HFFc6 (cell line): ENCODE data around the gene CLEC4G. TPM values are rescaled to one million over a fixed set of nuclear protein-coding genes. Genes with fewer than 3 reads are reported as not detected.

Experiments
- DNase-seq: peaks from one replicate; pipeline ENCODE4 v3.0.0-alpha.2; 2018
- H3K27ac Mint-ChIP-seq: 2 replicates; pipeline ENCODE4 v1.8.0; 2020; ENCODE audit warnings: mild to moderate bottlenecking, mixed read lengths
- H3K27me3 Mint-ChIP-seq: 2 replicates; pipeline ENCODE4 v1.8.0; 2021; ENCODE audit warnings: mild to moderate bottlenecking, moderate library complexity, mixed read lengths; ENCODE audit not compliant: insufficient read depth
- H3K36me3 Mint-ChIP-seq: 2 replicates; pipeline ENCODE4 v1.8.0; 2021; ENCODE audit warnings: low read depth, mixed read lengths
- H3K4me1 Mint-ChIP-seq: 2 replicates; pipeline ENCODE4 v1.8.0; 2020; ENCODE audit warnings: low read depth, mixed read lengths
- H3K4me3 Mint-ChIP-seq: 2 replicates; pipeline ENCODE4 v1.8.0; 2020; ENCODE audit warnings: mild to moderate bottlenecking, moderate library complexity, mixed read lengths
- H3K9me3 Mint-ChIP-seq: 2 replicates; pipeline ENCODE4 v1.8.0; 2020; ENCODE audit warnings: mild to moderate bottlenecking, mixed read lengths
- total RNA-seq, 6 experiments: library from RNA; stranded (reverse); fragmentation: NEBNext Ultra II Directional; extraction: Animal tissue kit (Norgen Biotek cat#: 25700); gene quantifications; 2 replicates in 1 of 6; 3 replicates in 5 of 6; pipeline ENCODE4 v1.2.3, GENCODE V29; 2021
- TF ChIP-seq, protein P1 (sequence below): fragments of 200-600 bp; sonication (generic); IDR thresholded peaks from 2 replicates; pipeline ENCODE4 v1.5.0; 2021; ENCODE audit warnings: antibody characterized with exemption, mild to moderate bottlenecking

CLEC4G gene
- total RNA-seq, 6 experiments from 2014 or later, result not detected

DNA sequence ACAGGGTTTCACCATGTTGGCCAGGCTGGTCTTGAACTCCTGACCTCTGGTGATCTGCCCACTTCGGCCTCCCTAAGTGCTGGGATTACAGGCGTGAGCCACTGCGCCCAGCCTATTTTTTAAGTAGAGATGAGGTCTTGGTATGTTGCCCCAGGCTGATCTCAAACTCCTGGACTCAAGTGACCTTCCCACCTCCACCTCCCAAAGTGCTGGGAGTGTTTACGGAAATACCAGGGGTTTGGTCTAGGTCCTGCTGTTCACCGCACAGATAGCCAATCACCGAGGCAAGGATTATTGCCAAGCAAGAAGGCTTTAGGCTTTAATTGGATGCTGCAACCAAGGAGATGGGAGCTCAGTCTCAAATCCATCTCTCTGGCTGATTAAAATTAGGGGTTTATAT lies 11.6 kb downstream of the CLEC4G start:
- Mint-ChIP-seq H3K27ac (no peak overlapping the region), H3K4me3 (no peak overlapping the region), H3K36me3 (no peaks in the 10 kb centered on the region), H3K9me3 (no peaks in the 10 kb centered on the region; the same call in 1 of the 2 replicates), H3K4me1 (no peaks in the 10 kb centered on the region), H3K27me3 (peaks cover 31% of the 10 kb centered on the region)
- TF ChIP-seq, protein P1, sequence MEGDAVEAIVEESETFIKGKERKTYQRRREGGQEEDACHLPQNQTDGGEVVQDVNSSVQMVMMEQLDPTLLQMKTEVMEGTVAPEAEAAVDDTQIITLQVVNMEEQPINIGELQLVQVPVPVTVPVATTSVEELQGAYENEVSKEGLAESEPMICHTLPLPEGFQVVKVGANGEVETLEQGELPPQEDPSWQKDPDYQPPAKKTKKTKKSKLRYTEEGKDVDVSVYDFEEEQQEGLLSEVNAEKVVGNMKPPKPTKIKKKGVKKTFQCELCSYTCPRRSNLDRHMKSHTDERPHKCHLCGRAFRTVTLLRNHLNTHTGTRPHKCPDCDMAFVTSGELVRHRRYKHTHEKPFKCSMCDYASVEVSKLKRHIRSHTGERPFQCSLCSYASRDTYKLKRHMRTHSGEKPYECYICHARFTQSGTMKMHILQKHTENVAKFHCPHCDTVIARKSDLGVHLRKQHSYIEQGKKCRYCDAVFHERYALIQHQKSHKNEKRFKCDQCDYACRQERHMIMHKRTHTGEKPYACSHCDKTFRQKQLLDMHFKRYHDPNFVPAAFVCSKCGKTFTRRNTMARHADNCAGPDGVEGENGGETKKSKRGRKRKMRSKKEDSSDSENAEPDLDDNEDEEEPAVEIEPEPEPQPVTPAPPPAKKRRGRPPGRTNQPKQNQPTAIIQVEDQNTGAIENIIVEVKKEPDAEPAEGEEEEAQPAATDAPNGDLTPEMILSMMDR, result no peak
- no peak for DNase-seq

DNA sequence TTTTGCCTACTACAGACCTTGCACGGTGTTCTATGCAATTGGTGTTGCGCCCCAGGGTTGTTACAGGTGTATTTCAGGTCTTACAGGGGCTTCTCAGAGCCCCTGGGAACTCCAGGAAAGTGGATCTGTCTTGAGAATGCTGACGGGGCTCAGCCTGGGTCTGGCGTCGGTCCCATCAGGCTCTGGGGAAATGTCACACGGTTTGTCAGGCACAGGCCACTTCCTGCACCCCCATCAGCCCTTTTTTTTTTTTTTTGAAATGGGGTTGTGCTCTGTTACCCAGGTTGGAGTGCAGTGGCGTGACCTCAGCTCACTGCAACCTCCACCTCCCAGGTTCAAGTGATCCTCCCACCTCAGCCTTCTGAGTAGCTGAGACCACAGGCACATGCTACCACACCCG lies 13.2 kb downstream of the CLEC4G start:
- no peaks in the 10 kb centered on the region for H3K4me1 Mint-ChIP-seq
- H3K36me3 Mint-ChIP-seq, result no peaks in the 10 kb centered on the region
- TF ChIP-seq, protein P1, result no peak
- DNase-seq, result no peak
- no peak overlapping the region for H3K27ac Mint-ChIP-seq
- no peak overlapping the region for H3K4me3 Mint-ChIP-seq
- H3K9me3 Mint-ChIP-seq, result no peaks in the 10 kb centered on the region; the same call in 1 of the 2 replicates
- H3K27me3 Mint-ChIP-seq, result peaks cover 18% of the 10 kb centered on the region

DNA sequence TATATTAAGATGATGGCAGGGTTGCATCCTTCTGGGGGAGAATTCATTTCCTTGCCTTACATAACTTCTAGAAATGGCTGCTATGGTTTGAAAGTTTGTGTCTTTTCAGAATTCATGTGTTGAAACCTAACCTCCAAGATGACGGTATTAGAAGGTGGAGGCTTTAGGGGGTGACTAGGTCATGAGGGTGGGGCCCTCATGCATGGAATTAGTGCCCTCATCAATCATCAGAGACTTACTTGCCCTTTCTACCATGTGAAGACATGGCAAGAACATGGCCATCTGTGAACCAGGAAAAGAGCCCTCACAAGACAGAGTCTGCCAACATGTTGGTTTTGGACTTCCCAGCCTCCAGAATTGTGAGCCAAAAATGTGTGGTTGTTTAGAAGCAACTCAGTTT lies 15.1 kb downstream of the CLEC4G start:
- H3K27ac Mint-ChIP-seq, result no peak overlapping the region
- no peak for DNase-seq
- H3K9me3 Mint-ChIP-seq, result no peaks in the 10 kb centered on the region; the same call in 1 of the 2 replicates
- TF ChIP-seq, protein P1, result no peak
- no peaks in the 10 kb centered on the region for H3K36me3 Mint-ChIP-seq
- H3K4me1 Mint-ChIP-seq, result no peaks in the 10 kb centered on the region
- H3K4me3 Mint-ChIP-seq, result no peak overlapping the region
- H3K27me3 Mint-ChIP-seq, result peaks cover 8% of the 10 kb centered on the region

DNA sequence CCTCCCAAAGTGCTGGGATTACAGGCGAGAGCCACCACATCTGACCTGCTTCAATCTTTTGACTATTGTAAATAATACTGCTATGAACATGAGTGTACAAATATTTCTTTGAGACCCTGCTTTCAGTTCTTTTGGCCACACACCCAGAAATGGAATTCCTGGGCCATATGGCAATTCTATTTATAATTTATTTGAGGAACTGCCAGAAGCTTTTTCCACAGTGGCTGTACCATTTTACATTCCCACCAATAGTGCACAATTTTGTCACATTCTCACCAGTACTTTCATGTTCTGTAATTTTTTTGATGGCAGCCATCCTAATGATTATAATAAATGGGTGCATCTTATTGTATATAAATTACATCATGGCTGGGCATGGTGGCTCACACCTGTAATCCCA lies 16.2 kb downstream of the CLEC4G start:
- Mint-ChIP-seq H3K4me3 (no peak overlapping the region), H3K4me1 (no peaks in the 10 kb centered on the region), H3K9me3 (no peaks in the 10 kb centered on the region; the same call in 1 of the 2 replicates), H3K36me3 (no peaks in the 10 kb centered on the region), H3K27ac (no peak overlapping the region), H3K27me3 (peaks cover 10% of the 10 kb centered on the region)
- TF ChIP-seq, protein P1, result no peak
- no peak for DNase-seq

DNA sequence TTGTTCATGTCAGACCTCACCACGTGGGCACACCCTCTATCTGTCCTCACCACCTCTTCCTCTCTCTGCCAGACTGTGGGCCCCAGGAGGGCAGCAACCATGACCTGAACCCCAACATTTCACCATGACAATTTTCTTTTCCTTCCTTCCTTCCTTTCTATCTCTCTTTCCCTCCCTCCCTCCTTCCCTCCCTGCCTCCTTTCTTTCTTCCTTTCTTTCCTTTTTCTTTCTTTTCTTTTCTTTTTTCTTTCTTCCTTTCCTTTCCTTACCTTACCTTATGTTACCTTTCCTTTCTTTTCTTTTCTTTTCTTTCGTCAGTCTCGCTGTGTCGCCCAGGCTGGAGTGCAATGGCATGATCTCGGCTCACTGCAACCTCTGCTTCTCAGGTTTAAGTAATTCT lies 21.3 kb downstream of the CLEC4G start:
- Mint-ChIP-seq H3K9me3 (no peaks in the 10 kb centered on the region), H3K4me1 (no peaks in the 10 kb centered on the region), H3K27ac (no peak overlapping the region), H3K4me3 (no peak overlapping the region), H3K27me3 (peaks cover 13% of the 10 kb centered on the region), H3K36me3 (no peaks in the 10 kb centered on the region)
- no peak for DNase-seq
- TF ChIP-seq, protein P1, result no peak

DNA sequence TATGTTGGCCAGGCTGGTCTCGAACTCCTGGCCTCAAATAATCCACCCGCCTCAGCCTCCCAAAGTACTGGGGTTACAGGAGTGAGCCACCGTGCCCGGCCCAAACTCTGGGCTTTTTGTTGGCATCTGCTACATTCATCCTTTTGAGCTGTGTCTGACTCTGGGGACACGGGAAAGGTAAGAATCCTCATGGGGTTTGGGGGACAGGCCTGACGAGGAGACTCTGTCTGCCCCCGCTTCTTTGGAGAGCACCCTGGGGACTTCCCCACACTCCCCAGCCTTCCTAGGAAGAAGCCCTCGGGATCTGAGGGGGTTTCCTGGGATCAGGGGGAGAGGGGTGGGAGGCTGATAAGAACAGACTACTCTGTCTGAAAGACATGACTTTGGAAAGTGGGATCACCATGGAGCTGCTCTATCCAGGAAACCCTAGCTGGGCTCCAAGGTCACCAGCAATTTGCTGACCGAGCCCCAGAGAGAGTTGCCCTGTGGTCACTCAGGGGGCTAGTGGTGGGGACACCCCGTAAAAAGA lies 21.9 kb downstream of the CLEC4G start:
- Mint-ChIP-seq H3K27me3 (peaks cover 11% of the 10 kb centered on the region), H3K9me3 (no peaks in the 10 kb centered on the region), H3K27ac (no peak overlapping the region), H3K36me3 (no peaks in the 10 kb centered on the region), H3K4me1 (no peaks in the 10 kb centered on the region), H3K4me3 (no peak overlapping the region)
- no peak for DNase-seq
- TF ChIP-seq, protein P1, result no peak
